HepG2 (cell line): ENCODE results near the gene GPR31. TPM values are rescaled to one million over a fixed set of nuclear protein-coding genes. Genes with fewer than 3 reads are reported as not detected.

ENCODE experiments used
- AGO1 ChIP-seq: fragments of 200-400 bp; formaldehyde crosslinking; IDR thresholded peaks from 2 replicates; pipeline ENCODE4 v1.6.1; 2017; ENCODE audit warnings: mild to moderate bottlenecking, low read depth, low read length, moderate library complexity; ENCODE audit not compliant: poor library complexity, severe bottlenecking
- ARID3A ChIP-seq: IDR thresholded peaks from 2 replicates; pipeline ENCODE4 v1.6.1; 2012; ENCODE audit warnings: low read depth, low read length, improper control_type of control experiment
- DNMT1 ChIP-seq: sonication (generic); formaldehyde crosslinking; IDR thresholded peaks from 2 replicates; pipeline ENCODE4 v1.5.1; 2020; ENCODE audit warnings: mild to moderate bottlenecking, missing genetic modification reagents
- EHMT2 ChIP-seq: fragments of 200-600 bp; sonication (generic); IDR thresholded peaks from 2 replicates; pipeline ENCODE4 v1.7.0; 2017; ENCODE audit warnings: antibody characterized with exemption, low read depth, low read length, borderline replicate concordance
- ELF1 ChIP-seq: sonication (generic); formaldehyde crosslinking; IDR thresholded peaks from 2 replicates; pipeline ENCODE4 v1.4.0; 2020; ENCODE audit warnings: missing genetic modification reagents
- HOXA5 ChIP-seq: sonication (generic); formaldehyde crosslinking; IDR thresholded peaks from 2 replicates; pipeline ENCODE4 v1.4.0; 2020; ENCODE audit warnings: missing genetic modification reagents
- MAF1 ChIP-seq: sonication (generic); formaldehyde crosslinking; IDR thresholded peaks from 2 replicates; pipeline ENCODE4 v1.5.0; 2020; ENCODE audit warnings: missing genetic modification reagents, borderline replicate concordance
- PHF21A ChIP-seq: sonication (generic); formaldehyde crosslinking; IDR thresholded peaks from 2 replicates; pipeline ENCODE4 v1.5.0; 2020; ENCODE audit warnings: mild to moderate bottlenecking, missing genetic modification reagents
- PRPF4 ChIP-seq: fragments of 200-400 bp; formaldehyde crosslinking; IDR thresholded peaks from 2 replicates; pipeline ENCODE4 v1.6.1; 2016; ENCODE audit warnings: low read length, low read depth; ENCODE audit not compliant: poor library complexity, severe bottlenecking
- RFX5 ChIP-seq: IDR thresholded peaks from 2 replicates; pipeline ENCODE4 v1.6.1; 2011; ENCODE audit warnings: low read depth, low read length, improper control_type of control experiment
- SCMH1 ChIP-seq: sonication (generic); formaldehyde crosslinking; IDR thresholded peaks from 2 replicates; pipeline ENCODE4 v1.9.0; 2021; ENCODE audit warnings: missing genetic modification reagents, mild to moderate bottlenecking, borderline replicate concordance
- SOX5 ChIP-seq: IDR thresholded peaks from 2 replicates; pipeline ENCODE4 v1.6.1; 2016; ENCODE audit warnings: borderline replicate concordance
- TEF ChIP-seq: sonication (generic); formaldehyde crosslinking; IDR thresholded peaks from 2 replicates; pipeline ENCODE4 v1.5.0; 2020; ENCODE audit warnings: missing genetic modification reagents
- ZNF484 ChIP-seq: sonication (generic); formaldehyde crosslinking; IDR thresholded peaks from 2 replicates; pipeline ENCODE4 v1.5.1; 2020; ENCODE audit warnings: mild to moderate bottlenecking, low read depth, missing genetic modification reagents, borderline replicate concordance
- ZNF589 ChIP-seq: sonication (generic); formaldehyde crosslinking; conservative IDR thresholded peaks from 2 replicates; pipeline ENCODE4 v1.8.0; 2022; ENCODE audit warnings: mild to moderate bottlenecking, moderate library complexity, missing genetic modification reagents
- ZNF674 ChIP-seq: sonication (generic); formaldehyde crosslinking; IDR thresholded peaks from 2 replicates; pipeline ENCODE4 v1.5.0; 2020; ENCODE audit warnings: low read depth, mild to moderate bottlenecking, missing genetic modification reagents
- ZNF737 ChIP-seq: sonication (generic); formaldehyde crosslinking; IDR thresholded peaks from 2 replicates; pipeline ENCODE4 v1.5.0; 2020; ENCODE audit warnings: missing genetic modification reagents, mild to moderate bottlenecking, borderline replicate concordance
- ZNF850 ChIP-seq: sonication (generic); formaldehyde crosslinking; conservative IDR thresholded peaks from 2 replicates; pipeline ENCODE4 v1.9.0; 2021; ENCODE audit warnings: mild to moderate bottlenecking, missing genetic modification reagents
- ZZZ3 ChIP-seq: sonication (generic); formaldehyde crosslinking; IDR thresholded peaks from 2 replicates; pipeline ENCODE4 v1.4.0; 2020; ENCODE audit warnings: missing genetic modification reagents, mild to moderate bottlenecking, borderline replicate concordance
- polyA plus RNA-seq, 8 experiments: library from polyadenylated mRNA; depleted of rRNA in 3 of 8; stranded (reverse) in 7 of 8; unstranded in 1 of 8; fragments of >200 nt; fragmentation: Illumina TruSeq in 4 of 8; extraction: Trizol in 4 of 8; gene quantifications; 2 replicates each; pipeline versions ENCODE4 v1.2.1 to v1.2.3, GENCODE V29; 2011 to 2016; ENCODE audit warnings: low read depth in 4 of 8, missing spikeins in 1 of 8, mixed read lengths in 1 of 8; ENCODE audit not compliant: insufficient read depth in 1 of 8
- total RNA-seq, 5 experiments: library from RNA; depleted of rRNA; stranded (reverse); fragments of >200 nt; fragmentation: Illumina TruSeq; extraction: Trizol; gene quantifications; 2 replicates each; pipeline ENCODE4 v1.2.3, GENCODE V29; 2016; ENCODE audit warnings: low read depth in 1 of 5
- TF ChIP-seq, protein P1 (sequence below): sonication (generic); formaldehyde crosslinking; IDR thresholded peaks from 2 replicates; pipeline ENCODE4 v1.4.0; 2020; ENCODE audit warnings: mild to moderate bottlenecking, missing genetic modification reagents
- TF ChIP-seq, protein P2 (sequence below): sonication (generic); formaldehyde crosslinking; IDR thresholded peaks from 2 replicates; pipeline ENCODE4; 2020; ENCODE audit warnings: missing genetic modification reagents, mild to moderate bottlenecking, borderline replicate concordance

The GPR31 gene
- total and polyA plus RNA-seq, 2 of the 13 experiments (the other 11 are each of a cell fraction or from before 2014, with no cell fraction given) = not detected

DNA sequence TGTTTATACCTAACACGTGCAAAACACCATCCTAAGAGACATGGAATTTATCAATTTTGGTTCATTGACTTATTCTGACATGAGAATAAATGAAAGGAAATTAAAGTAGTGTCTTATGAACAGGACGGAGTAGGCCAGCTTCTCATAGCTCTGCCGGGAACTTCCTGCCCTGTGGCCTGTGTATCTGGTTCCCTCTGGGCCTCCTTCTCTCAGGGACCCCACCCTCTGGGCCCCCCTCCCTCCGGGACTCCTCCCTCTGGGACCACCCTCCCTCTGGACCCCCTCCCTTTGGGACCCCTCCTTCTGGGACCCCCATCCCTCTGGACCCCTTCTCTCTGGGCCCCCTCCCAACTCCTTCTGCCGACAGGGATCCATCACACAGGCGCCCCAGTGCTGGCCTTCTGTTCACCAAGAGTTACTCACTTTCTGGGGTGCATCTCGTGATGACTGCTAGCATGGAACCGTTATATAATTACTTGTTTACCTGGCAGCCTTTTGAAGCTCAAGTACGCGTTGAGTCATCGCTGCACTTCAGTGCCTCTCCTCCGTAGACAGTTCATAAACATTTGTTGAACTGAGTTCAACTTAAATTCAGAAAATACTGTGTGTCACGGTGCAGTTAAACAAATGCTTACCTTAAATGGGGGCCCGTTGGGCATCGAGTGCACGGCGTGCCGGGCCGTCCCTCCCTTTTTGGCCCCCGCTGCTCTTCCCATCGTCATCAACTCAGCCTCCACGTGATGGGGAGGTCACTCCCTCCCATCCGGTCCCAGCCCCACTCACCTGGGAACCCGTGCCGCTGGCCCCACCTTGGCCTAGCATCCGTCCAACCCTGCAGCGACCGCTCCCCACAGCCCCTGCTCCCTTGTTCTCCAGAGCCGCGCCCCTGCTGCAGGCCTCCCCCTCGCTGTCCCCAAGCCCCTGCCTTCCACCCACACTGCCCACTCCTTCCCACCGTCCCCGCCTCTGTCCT, 26.8 kb downstream of the GPR31 start (continued):
- TF ChIP-seq EHMT2 (no peak), RFX5 (no peak), ZNF589 (CRISPR knock-in tag) (no peak; the same call in 1 of the 2 replicates), ELF1 (CRISPR knock-in tag) (no peak), DNMT1 (CRISPR knock-in tag) (no peak), PRPF4 (no peak), ZNF484 (CRISPR knock-in tag) (no peak), ZNF674 (CRISPR knock-in tag) (no peak), SOX5 (peak; percentile 82; the same call in 1 of the 2 replicates), MAF1 (CRISPR knock-in tag) (no peak), ZNF737 (CRISPR knock-in tag) (no peak), ZZZ3 (no peak), ARID3A (0 out of 2 replicates have a peak, but pooled peaks have one; percentile 33), TEF (CRISPR knock-in tag) (peak; percentile 73; the same call in 1 of the 2 replicates), PHF21A (CRISPR knock-in tag) (peak; percentile 44; the same call in 1 of the 2 replicates), AGO1 (peak; percentile 64), HOXA5 (peak; percentile 51; the same call in 1 of the 2 replicates), SCMH1 (CRISPR knock-in tag) (no peak), ZNF850 (CRISPR knock-in tag) (no peak)
- TF ChIP-seq, protein P1, sequence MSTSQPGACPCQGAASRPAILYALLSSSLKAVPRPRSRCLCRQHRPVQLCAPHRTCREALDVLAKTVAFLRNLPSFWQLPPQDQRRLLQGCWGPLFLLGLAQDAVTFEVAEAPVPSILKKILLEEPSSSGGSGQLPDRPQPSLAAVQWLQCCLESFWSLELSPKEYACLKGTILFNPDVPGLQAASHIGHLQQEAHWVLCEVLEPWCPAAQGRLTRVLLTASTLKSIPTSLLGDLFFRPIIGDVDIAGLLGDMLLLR (CRISPR knock-in tag) = no peak
- TF ChIP-seq, protein P2, sequence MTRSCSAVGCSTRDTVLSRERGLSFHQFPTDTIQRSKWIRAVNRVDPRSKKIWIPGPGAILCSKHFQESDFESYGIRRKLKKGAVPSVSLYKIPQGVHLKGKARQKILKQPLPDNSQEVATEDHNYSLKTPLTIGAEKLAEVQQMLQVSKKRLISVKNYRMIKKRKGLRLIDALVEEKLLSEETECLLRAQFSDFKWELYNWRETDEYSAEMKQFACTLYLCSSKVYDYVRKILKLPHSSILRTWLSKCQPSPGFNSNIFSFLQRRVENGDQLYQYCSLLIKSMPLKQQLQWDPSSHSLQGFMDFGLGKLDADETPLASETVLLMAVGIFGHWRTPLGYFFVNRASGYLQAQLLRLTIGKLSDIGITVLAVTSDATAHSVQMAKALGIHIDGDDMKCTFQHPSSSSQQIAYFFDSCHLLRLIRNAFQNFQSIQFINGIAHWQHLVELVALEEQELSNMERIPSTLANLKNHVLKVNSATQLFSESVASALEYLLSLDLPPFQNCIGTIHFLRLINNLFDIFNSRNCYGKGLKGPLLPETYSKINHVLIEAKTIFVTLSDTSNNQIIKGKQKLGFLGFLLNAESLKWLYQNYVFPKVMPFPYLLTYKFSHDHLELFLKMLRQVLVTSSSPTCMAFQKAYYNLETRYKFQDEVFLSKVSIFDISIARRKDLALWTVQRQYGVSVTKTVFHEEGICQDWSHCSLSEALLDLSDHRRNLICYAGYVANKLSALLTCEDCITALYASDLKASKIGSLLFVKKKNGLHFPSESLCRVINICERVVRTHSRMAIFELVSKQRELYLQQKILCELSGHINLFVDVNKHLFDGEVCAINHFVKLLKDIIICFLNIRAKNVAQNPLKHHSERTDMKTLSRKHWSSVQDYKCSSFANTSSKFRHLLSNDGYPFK (CRISPR knock-in tag) = no peak
